Liver (tissue), 3 donors: ENCODE data around the gene MALRD1.

ENCODE experiments used
- EGR1 ChIP-seq, 2 donors: IDR thresholded peaks; 2 replicates each; pipeline ENCODE4 v1.6.1; 2016 to 2018; ENCODE audit warnings: antibody characterized with exemption in 2 of 2, low read depth in 2 of 2
- GABPA ChIP-seq, 2 donors: IDR thresholded peaks in 1 of 2; conservative IDR thresholded peaks in 1 of 2; 2 replicates each; pipeline ENCODE4 v1.6.1; 2016; ENCODE audit warnings: antibody characterized with exemption in 2 of 2, mild to moderate bottlenecking in 1 of 2, moderate library complexity in 1 of 2
- HNF4G ChIP-seq: IDR thresholded peaks from 2 replicates; pipeline ENCODE4 v1.6.1; 2016; ENCODE audit warnings: antibody characterized with exemption
- JUND ChIP-seq, 2 donors: IDR thresholded peaks; 2 replicates each; pipeline ENCODE4 v1.6.1; 2016; ENCODE audit warnings: antibody characterized with exemption in 2 of 2
- RAD21 ChIP-seq, 2 donors: IDR thresholded peaks; 2 replicates each; pipeline ENCODE4 v1.6.1; 2016; ENCODE audit warnings: antibody characterized with exemption in 2 of 2, mild to moderate bottlenecking in 2 of 2
- REST ChIP-seq: IDR thresholded peaks from 2 replicates; pipeline ENCODE4 v1.6.1; 2016; ENCODE audit warnings: antibody characterized with exemption, mild to moderate bottlenecking
- RXRA ChIP-seq, 2 donors: IDR thresholded peaks; 2 replicates each; pipeline ENCODE4 v1.6.1; 2017 to 2018; ENCODE audit warnings: antibody characterized with exemption in 2 of 2, mild to moderate bottlenecking in 1 of 2
- SP1 ChIP-seq: IDR thresholded peaks from 2 replicates; pipeline ENCODE4 v1.6.1; 2018; ENCODE audit warnings: antibody characterized with exemption, mild to moderate bottlenecking
- TAF1 ChIP-seq: conservative IDR thresholded peaks from 2 replicates; pipeline ENCODE4 v1.6.1; 2016; ENCODE audit warnings: antibody characterized with exemption, mild to moderate bottlenecking
- YY1 ChIP-seq: IDR thresholded peaks from 2 replicates; pipeline ENCODE4 v1.6.1; 2016; ENCODE audit warnings: antibody characterized with exemption, mild to moderate bottlenecking
- ZBTB33 ChIP-seq: IDR thresholded peaks from 2 replicates; pipeline ENCODE4 v1.6.1; 2016; ENCODE audit warnings: antibody characterized with exemption
- TF ChIP-seq, protein P1 (sequence below): fragments of 150-350 bp; IDR thresholded peaks from 2 replicates; pipeline ENCODE4 v1.5.1; 2017; ENCODE audit warnings: improper control_type of control experiment, low read depth, low read length; ENCODE audit not compliant: missing input control
- TF ChIP-seq, protein P2 (sequence below): IDR thresholded peaks from 2 replicates; pipeline ENCODE4 v1.6.1; 2016; ENCODE audit warnings: antibody characterized with exemption
- TF ChIP-seq, protein P3 (sequence below): IDR thresholded peaks from 2 replicates; pipeline ENCODE4 v1.6.1; 2016; ENCODE audit warnings: antibody characterized with exemption
- donor health status: healthy.
- donor health status: healthy.

GRCh38 chr10:19699299-19699698 is 650.7 kb downstream of the MALRD1 start:
- TF ChIP-seq, protein P1, sequence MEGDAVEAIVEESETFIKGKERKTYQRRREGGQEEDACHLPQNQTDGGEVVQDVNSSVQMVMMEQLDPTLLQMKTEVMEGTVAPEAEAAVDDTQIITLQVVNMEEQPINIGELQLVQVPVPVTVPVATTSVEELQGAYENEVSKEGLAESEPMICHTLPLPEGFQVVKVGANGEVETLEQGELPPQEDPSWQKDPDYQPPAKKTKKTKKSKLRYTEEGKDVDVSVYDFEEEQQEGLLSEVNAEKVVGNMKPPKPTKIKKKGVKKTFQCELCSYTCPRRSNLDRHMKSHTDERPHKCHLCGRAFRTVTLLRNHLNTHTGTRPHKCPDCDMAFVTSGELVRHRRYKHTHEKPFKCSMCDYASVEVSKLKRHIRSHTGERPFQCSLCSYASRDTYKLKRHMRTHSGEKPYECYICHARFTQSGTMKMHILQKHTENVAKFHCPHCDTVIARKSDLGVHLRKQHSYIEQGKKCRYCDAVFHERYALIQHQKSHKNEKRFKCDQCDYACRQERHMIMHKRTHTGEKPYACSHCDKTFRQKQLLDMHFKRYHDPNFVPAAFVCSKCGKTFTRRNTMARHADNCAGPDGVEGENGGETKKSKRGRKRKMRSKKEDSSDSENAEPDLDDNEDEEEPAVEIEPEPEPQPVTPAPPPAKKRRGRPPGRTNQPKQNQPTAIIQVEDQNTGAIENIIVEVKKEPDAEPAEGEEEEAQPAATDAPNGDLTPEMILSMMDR: no peak
- TF ChIP-seq, protein P2, sequence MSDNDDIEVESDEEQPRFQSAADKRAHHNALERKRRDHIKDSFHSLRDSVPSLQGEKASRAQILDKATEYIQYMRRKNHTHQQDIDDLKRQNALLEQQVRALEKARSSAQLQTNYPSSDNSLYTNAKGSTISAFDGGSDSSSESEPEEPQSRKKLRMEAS: no peak
- TF ChIP-seq HNF4G (no peak), TAF1 (no peak), REST (no peak), JUND (IDR thresholded peaks at IDR 0.05) (no peak), EGR1 (IDR thresholded peaks at IDR 0.05; ENCODE audit: low read depth in 2 of 2) (no peak), RAD21 (IDR thresholded peaks at IDR 0.05) (no peak), SP1 (no peak), GABPA (IDR thresholded peaks at IDR 0.05 in 1 of 2, conservative IDR thresholded peaks at IDR 0.05 in 1 of 2) (no peak), YY1 (no peak), RXRA (IDR thresholded peaks at IDR 0.05) (no peak), ZBTB33 (no peak)
- TF ChIP-seq, protein P3, sequence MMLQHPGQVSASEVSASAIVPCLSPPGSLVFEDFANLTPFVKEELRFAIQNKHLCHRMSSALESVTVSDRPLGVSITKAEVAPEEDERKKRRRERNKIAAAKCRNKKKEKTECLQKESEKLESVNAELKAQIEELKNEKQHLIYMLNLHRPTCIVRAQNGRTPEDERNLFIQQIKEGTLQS: no peak
